Hepatocyte (in vitro differentiated cells): ENCODE measurements around the gene TOB1. TPM values are rescaled to one million over a fixed set of nuclear protein-coding genes. Genes with fewer than 3 reads are reported as not detected.

Source experiments
- DNase-seq: peaks from one replicate; pipeline ENCODE4 v3.0.0-alpha.2; 2016; ENCODE audit warnings: low spot score
- H2AFZ ChIP-seq: fragments of 200-600 bp; sonication (generic); 2 replicates; pipeline ENCODE4 v1.6.0; 2016; ENCODE audit warnings: antibody characterized with exemption, mild to moderate bottlenecking
- H3K27ac ChIP-seq: fragments of 200-600 bp; sonication (generic); 2 replicates; pipeline ENCODE4 v1.5.1; 2016; ENCODE audit warnings: mild to moderate bottlenecking
- H3K27me3 ChIP-seq: fragments of 200-600 bp; sonication (generic); 2 replicates; pipeline ENCODE4 v1.6.1; 2016
- H3K36me3 ChIP-seq: fragments of 200-600 bp; sonication (generic); replicated peaks from 2 replicates; pipeline ENCODE4 v1.5.1; 2016; ENCODE audit warnings: low read depth; ENCODE audit not compliant: insufficient read depth
- H3K4me1 ChIP-seq: fragments of 200-600 bp; sonication (generic); 2 replicates; pipeline ENCODE4 v1.5.1; 2016; ENCODE audit warnings: mild to moderate bottlenecking, moderate library complexity; ENCODE audit not compliant: insufficient read depth
- H3K4me2 ChIP-seq: fragments of 200-600 bp; sonication (generic); 2 replicates; pipeline ENCODE4 v1.6.0; 2016
- H3K4me3 ChIP-seq: fragments of 200-600 bp; sonication (generic); 2 replicates; pipeline ENCODE4 v1.5.1; 2016; ENCODE audit warnings: mild to moderate bottlenecking
- H3K79me2 ChIP-seq: fragments of 200-600 bp; sonication (generic); 2 replicates; pipeline ENCODE4 v1.6.0; 2017; ENCODE audit warnings: mild to moderate bottlenecking
- H3K9me2 ChIP-seq: fragments of 200-600 bp; sonication (generic); replicated peaks from 2 replicates; pipeline ENCODE4 v1.6.0; 2017; ENCODE audit warnings: mild to moderate bottlenecking; ENCODE audit not compliant: insufficient read depth
- H3K9me3 ChIP-seq: fragments of 200-600 bp; sonication (generic); 2 replicates; pipeline ENCODE4 v1.5.1; 2016; ENCODE audit warnings: low read depth, mild to moderate bottlenecking
- H4K20me1 ChIP-seq: fragments of 200-600 bp; sonication (generic); 2 replicates; pipeline ENCODE4 v1.6.0; 2016; ENCODE audit warnings: mild to moderate bottlenecking; ENCODE audit not compliant: insufficient read depth, poor library complexity, severe bottlenecking
- EZH2 ChIP-seq: fragments of 200-600 bp; sonication (generic); IDR thresholded peaks from 2 replicates; pipeline ENCODE4 v1.6.1; 2016; ENCODE audit warnings: antibody characterized with exemption, mild to moderate bottlenecking, borderline replicate concordance
- EZH2phosphoT487 ChIP-seq: fragments of 200-600 bp; sonication (generic); IDR thresholded peaks from one replicate; pipeline ENCODE4 v1.6.1; 2018; ENCODE audit warnings: antibody characterized with exemption, mild to moderate bottlenecking, low read depth, moderate library complexity; ENCODE audit not compliant: unreplicated experiment, severe bottlenecking
- WGBS: methylation state at CpG from one replicate; pipeline ENCODE4 v1.1.6; 2016; ENCODE audit warnings: low lambda C conversion rate; ENCODE audit errors: missing lambda C conversion rate; 5-methylcytosine and 5-hydroxymethylcytosine counted together
- polyA plus RNA-seq: library from polyadenylated mRNA; unstranded; fragments of >200 nt; fragmentation: Nextera tagmentation; extraction: Ambion mirVana; gene quantifications from 2 replicates; pipeline ENCODE4 v1.2.1, GENCODE V29; 2016
- total RNA-seq: library from RNA; depleted of rRNA; stranded (reverse); fragments of >200 nt; gene quantifications from 2 replicates; pipeline ENCODE4 v1.2.3, GENCODE V29; 2014
- TF ChIP-seq, protein P1 (sequence below): fragments of 200-600 bp; sonication (generic); IDR thresholded peaks from 2 replicates; pipeline ENCODE4 v1.5.1; 2016; ENCODE audit warnings: antibody characterized with exemption, mild to moderate bottlenecking; ENCODE audit not compliant: poor library complexity

The TOB1 gene
- total and polyA plus RNA-seq, 2 experiments from 2014 or later, result 43.2 to 52.1 TPM

DNA sequence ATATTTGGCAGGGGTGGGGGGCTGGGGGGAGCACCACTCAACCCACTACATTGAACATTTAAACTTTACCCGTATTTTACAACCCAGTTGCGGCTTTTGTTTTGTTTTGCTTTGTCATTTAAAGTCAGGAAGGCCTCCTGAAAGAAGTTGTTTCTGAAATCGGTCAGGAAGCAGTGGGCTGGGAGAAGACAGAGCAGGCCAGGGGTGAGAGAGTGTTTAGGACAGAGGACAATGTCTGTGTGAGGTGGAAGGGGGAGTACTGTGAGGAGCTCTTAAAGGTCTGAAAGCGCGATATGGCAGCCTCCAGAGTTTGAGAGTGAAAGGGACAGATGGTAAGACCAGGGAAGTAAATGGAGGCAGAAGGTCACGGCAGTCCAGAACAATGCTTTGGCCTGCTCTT lies 36.8 kb downstream of the TOB1 start:
- peaks cover 22% of the 10 kb centered on the region for H3K4me1 ChIP-seq
- no peaks in the 10 kb centered on the region for H3K9me2 ChIP-seq
- H2AFZ ChIP-seq, result no peak overlapping the region
- no peaks in the 10 kb centered on the region for H3K36me3 ChIP-seq
- no peaks in the 10 kb centered on the region for H3K27me3 ChIP-seq
- DNase-seq, result no peak
- no peaks in the 10 kb centered on the region for H3K79me2 ChIP-seq
- H4K20me1 ChIP-seq, result no peaks in the 10 kb centered on the region
- TF ChIP-seq EZH2phosphoT487, result no peak
- TF ChIP-seq EZH2, result no peak
- TF ChIP-seq, protein P1, sequence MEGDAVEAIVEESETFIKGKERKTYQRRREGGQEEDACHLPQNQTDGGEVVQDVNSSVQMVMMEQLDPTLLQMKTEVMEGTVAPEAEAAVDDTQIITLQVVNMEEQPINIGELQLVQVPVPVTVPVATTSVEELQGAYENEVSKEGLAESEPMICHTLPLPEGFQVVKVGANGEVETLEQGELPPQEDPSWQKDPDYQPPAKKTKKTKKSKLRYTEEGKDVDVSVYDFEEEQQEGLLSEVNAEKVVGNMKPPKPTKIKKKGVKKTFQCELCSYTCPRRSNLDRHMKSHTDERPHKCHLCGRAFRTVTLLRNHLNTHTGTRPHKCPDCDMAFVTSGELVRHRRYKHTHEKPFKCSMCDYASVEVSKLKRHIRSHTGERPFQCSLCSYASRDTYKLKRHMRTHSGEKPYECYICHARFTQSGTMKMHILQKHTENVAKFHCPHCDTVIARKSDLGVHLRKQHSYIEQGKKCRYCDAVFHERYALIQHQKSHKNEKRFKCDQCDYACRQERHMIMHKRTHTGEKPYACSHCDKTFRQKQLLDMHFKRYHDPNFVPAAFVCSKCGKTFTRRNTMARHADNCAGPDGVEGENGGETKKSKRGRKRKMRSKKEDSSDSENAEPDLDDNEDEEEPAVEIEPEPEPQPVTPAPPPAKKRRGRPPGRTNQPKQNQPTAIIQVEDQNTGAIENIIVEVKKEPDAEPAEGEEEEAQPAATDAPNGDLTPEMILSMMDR, result no peak
- no peak overlapping the region for H3K4me3 ChIP-seq
- 70% methylated on average over 6 of the region's 6 CpGs for WGBS
- no peaks in the 10 kb centered on the region for H3K9me3 ChIP-seq
- H3K4me2 ChIP-seq, result no peak overlapping the region
- H3K27ac ChIP-seq, result no peak overlapping the region

DNA sequence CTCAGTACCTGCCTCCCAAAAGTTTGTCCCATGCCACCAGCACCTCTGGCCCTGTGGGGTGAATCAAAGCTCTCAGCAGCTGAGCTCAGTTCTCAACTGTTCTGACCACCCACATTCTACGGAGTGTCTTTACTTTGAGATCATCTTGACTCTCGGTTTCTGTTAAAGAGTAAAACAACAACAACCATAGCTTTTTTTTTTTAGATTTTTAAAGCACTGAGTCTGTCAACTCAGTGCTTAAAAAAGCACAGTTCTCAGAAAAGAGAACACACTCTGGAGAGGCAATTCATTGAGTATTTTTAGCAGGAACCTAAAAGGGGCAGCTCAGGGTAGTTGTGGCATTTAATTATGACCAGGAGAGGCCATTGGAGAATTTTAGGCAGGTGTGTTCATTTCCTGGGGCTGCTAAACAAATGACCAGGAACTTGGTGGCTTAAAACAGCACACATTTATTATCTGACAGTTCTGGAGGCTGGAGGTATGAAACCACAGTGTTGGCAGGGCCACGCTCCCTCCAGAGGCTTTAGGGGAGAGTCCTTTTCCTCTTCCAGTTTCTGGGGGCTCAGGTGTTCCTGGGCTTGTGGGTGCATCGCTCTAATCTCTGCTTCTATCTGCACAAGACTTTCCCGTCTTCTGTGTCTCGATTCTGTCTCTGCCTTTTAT lies 37.5 kb downstream of the TOB1 start:
- no peak overlapping the region for H3K27ac ChIP-seq
- peaks cover 22% of the 10 kb centered on the region for H3K4me1 ChIP-seq
- no peak overlapping the region for H2AFZ ChIP-seq
- H3K79me2 ChIP-seq, result no peaks in the 10 kb centered on the region
- no peak overlapping the region for H3K4me3 ChIP-seq
- H3K4me2 ChIP-seq, result no peak overlapping the region
- 85% methylated on average over 6 of the region's 6 CpGs for WGBS
- no peaks in the 10 kb centered on the region for H3K9me2 ChIP-seq
- H3K36me3 ChIP-seq, result no peaks in the 10 kb centered on the region
- TF ChIP-seq, protein P1, result no peak
- no peak for TF ChIP-seq EZH2
- no peak for TF ChIP-seq EZH2phosphoT487
- no peaks in the 10 kb centered on the region for H4K20me1 ChIP-seq
- no peaks in the 10 kb centered on the region for H3K9me3 ChIP-seq
- DNase-seq, result no peak
- H3K27me3 ChIP-seq, result no peaks in the 10 kb centered on the region

DNA sequence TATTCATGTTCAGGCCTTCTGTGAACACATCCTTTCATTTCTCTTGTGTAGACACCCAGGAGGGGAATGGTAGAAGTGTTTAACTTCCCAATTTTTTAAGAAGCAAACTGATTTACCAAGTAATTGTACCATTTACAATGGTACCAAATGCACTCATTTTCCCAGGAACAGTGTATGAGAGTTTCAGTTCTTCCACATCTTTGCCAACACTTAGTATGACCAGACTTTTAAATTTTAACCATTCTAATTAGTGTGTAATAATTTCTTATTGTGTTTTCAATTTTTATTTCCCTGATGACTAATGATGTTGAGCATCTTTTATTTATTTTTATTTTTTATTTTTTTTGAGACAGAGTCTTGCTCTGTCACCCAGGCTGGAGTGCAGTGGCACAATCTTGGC lies 41.0 kb downstream of the TOB1 start:
- no peaks in the 10 kb centered on the region for H4K20me1 ChIP-seq

More for the DNA sequence above, 41.0 kb downstream of the TOB1 start:
- H3K27me3 ChIP-seq, result no peaks in the 10 kb centered on the region
- H2AFZ ChIP-seq, result no peak overlapping the region
- no peaks in the 10 kb centered on the region for H3K79me2 ChIP-seq
- no peak overlapping the region for H3K27ac ChIP-seq
- no peaks in the 10 kb centered on the region for H3K9me3 ChIP-seq
- H3K4me1 ChIP-seq, result no peaks in the 10 kb centered on the region
- TF ChIP-seq, protein P1, result no peak
- TF ChIP-seq EZH2phosphoT487 (no peak), EZH2 (no peak)
- no peak overlapping the region for H3K4me2 ChIP-seq
- no peak overlapping the region for H3K4me3 ChIP-seq
- no peaks in the 10 kb centered on the region for H3K9me2 ChIP-seq
- H3K36me3 ChIP-seq, result no peaks in the 10 kb centered on the region
- no peak for DNase-seq
